Prostate gland (tissue), 2 donors: ENCODE results near the gene RASGRF2.

Experiments
- POLR2A ChIP-seq: fragments of 450-650 bp; IDR thresholded peaks from one replicate; pipeline ENCODE4 v1.6.1; 2016; ENCODE audit warnings: antibody characterized with exemption, mild to moderate bottlenecking
- POLR2AphosphoS5 ChIP-seq: sonication (generic); formaldehyde crosslinking; IDR thresholded peaks from one replicate; pipeline ENCODE4 v1.6.1; 2017; ENCODE audit warnings: antibody characterized with exemption
- TF ChIP-seq, protein P1 (sequence below), 4 experiments: fragments of 200-600 bp in 2 of 4; fragments of 450-650 bp in 2 of 4; sonication (generic) in 2 of 4; IDR thresholded peaks; 1 replicate in 3 of 4; 2 replicates in 1 of 4; pipeline ENCODE4 v1.5.1; 2016 to 2019; ENCODE audit warnings: antibody characterized with exemption in 4 of 4, mild to moderate bottlenecking in 2 of 4, moderate library complexity in 2 of 4

DNA sequence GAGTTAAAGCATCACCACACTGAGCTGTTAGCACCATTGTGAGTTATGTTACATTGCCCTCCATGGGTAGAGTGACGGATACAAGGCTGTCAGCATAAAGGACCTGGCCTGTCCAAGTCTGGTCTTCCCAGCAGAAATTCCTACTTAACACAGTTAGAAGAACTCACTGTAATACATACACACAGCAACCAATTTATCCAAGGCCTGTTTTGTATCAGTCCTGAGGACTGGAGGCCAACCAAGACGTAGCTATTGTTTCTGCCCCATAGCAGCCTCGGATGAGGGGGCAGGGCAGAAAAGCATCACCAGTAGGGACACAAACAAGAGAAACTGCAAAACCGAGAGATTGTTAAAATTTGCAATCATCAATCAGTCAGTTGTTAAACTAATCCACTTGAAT is 206.9 kb downstream of the RASGRF2 start:
- TF ChIP-seq, protein P1, sequence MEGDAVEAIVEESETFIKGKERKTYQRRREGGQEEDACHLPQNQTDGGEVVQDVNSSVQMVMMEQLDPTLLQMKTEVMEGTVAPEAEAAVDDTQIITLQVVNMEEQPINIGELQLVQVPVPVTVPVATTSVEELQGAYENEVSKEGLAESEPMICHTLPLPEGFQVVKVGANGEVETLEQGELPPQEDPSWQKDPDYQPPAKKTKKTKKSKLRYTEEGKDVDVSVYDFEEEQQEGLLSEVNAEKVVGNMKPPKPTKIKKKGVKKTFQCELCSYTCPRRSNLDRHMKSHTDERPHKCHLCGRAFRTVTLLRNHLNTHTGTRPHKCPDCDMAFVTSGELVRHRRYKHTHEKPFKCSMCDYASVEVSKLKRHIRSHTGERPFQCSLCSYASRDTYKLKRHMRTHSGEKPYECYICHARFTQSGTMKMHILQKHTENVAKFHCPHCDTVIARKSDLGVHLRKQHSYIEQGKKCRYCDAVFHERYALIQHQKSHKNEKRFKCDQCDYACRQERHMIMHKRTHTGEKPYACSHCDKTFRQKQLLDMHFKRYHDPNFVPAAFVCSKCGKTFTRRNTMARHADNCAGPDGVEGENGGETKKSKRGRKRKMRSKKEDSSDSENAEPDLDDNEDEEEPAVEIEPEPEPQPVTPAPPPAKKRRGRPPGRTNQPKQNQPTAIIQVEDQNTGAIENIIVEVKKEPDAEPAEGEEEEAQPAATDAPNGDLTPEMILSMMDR (IDR thresholded peaks at IDR 0.05) = no peak
- TF ChIP-seq POLR2AphosphoS5 = no peak
- no peak for TF ChIP-seq POLR2A
